ENCODE measurements around the gene MYH8.

The MYH8 gene

GRCh38 chr17:10421900-10422542 lies at the start of gene MYH8:
TSS of gene MYH8 (minus strand) at chr17:10421950. CDS start at chr17:10420227, 1,723 bp downstream.
- no peak for DNase-seq

- no peak for DNase-seq
These were observed 47.7 kb upstream of the MYH8 start, which contains the start of gene MYH4 for GRCh38 chr17:10469459-10469858. TSS of gene MYH4 (minus strand) at chr17:10469559. CDS start at chr17:10466745, 2,814 bp downstream.

- no peak for DNase-seq
These were observed 41.7 kb upstream of the MYH8 start for GRCh38 chr17:10463402-10463801.

GRCh38 chr17:10460062-10460461 lies 38.3 kb upstream of the MYH8 start:
- no peak for DNase-seq

DNA sequence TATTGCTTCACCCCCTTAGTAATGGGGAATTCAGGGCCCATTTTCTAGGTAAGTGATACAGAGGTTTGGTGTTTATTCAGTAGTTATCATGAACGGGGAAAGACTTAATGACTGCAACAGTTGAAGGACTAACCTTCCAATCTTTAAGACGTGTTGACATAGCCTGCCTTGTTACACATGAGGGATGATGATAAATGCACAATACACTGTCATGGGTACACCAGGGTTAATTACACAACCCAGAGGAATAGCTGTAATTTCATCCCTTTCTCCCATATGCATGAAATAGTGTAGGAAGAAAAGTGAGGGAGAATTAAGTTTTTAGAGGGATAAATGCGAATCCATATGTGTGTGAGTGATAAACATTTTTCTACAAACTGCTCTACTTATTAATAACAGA lies 37.0 kb upstream of the MYH8 start:
- DNase-seq = no peak

- DNase-seq = no peak
These were observed 36.2 kb upstream of the MYH8 start for GRCh38 chr17:10457952-10458351.

DNA sequence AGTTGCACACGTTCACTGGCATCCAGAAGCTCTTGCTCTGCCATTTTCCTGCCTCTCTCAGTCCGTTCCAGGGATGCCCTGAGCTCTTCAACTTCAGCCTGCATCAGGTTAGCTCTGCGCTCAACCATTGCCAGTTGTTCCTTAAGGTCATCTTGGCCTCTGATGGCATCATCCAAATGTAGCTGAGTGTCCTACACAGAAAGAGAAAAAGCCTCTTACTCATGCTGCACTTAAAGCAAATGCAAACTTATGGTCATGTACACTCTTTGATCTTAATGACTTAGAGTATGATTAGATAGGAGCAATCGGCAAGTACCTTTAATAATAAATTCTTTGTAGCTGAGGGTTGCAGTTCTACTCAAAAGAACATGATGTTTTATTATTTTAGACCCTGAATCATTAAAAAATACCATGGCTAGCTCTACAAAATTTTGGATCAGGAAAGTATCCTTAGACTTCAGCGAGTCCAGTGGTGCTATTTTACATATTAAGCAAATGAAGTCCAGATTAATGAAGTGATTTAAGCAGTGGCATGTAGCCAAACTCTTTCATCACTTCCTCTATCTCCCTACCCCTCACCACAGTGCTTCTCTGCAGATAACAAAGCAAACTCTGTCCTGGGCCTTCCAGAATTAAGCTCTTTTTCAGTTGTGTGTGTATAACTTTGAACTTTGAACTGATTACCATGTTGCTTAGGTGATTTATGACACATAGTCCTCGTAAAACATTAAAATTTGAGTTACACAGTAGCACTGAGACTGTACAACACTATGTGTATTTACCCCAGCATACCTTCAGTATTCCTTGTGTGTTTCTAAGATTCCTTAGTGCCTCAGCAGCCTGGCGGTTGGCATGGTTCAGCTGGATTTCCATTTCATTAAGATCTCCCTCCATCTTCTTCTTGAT lies 25.5 kb upstream of the MYH8 start:
- no peak for DNase-seq

DNA sequence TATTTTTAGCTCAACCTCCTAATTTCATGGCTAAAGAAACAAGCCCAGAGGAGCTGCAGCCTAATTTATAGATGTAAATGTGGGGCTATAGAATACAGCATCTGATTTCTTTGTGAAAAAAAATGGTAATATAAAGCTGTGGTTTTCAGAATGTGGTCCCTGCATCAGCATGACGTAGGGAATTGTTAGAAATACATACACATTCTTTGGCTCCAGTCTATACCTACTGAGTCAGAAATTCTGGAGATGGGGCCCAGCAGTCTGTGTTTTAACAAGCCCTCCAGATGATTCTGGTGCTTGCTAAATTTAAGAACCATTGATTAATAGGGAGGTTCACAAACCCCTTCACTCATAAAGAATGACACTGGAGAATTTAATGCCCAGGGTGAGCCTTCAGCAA lies 18.1 kb upstream of the MYH8 start:
- DNase-seq = no peak

DNA sequence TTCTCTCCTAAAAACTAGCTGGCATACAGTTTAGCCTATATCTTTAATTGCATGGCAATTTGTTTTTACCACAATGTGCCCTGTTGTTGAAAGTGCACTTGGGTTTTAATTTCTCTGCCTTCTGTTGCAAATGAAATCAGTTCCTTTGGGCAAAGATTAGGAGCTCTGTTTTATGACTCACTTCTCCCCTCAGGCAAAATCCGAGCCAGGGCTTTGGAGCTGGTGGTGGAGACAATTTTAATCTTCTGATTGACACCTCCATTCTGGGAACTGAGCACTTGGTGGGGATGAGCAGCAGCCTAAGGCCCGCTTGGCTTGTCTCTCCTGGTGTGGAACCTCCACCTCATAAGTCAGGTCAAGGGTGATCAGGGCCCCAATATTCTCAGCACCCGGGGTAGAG lies 13.3 kb upstream of the MYH8 start:
- no peak for DNase-seq

GRCh38 chr17:10429421-10430045 lies 7.8 kb upstream of the MYH8 start:
- no peak for DNase-seq

DNA sequence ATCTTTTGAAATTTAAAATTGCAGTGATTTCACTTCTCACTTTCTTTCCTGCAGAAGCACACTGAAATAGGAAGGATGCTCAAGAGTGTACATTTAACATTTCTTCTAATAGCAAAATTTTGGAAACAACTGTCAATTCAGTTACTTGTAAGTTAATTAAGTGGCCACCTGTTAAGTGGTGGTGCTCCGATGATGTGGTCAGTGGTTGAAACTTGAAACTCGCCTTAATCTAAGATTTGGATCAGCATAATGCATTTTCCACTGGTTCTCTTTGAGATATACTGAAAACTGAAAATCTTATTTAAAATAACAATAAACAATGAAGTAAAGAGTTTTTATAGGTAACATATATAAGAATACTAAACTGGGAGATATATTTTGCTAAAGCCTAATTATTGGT lies 7.0 kb upstream of the MYH8 start:
- DNase-seq = no peak

GRCh38 chr17:10421211-10421610 lies 539 bp downstream of the MYH8 start:
- DNase-seq = no peak

DNA sequence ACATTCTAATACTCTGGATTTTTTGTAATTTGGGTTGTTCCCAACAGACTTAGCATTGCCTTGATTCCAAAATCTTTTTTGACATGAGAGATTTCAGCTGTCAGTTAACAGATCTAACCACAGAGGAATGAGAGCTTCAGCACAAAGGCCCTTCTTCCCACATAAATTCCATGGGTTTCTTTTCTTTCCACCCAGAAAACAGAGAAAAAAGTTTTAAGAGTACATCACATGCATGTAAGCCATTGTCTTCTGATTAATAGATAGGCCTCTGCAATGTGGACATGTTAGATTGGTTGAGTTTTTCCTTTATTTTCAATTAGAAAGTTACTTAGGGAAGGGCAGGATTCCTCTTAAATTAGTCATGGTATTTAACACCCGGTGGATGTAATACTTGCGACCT lies 939 bp downstream of the MYH8 start:
- DNase-seq = no peak

DNA sequence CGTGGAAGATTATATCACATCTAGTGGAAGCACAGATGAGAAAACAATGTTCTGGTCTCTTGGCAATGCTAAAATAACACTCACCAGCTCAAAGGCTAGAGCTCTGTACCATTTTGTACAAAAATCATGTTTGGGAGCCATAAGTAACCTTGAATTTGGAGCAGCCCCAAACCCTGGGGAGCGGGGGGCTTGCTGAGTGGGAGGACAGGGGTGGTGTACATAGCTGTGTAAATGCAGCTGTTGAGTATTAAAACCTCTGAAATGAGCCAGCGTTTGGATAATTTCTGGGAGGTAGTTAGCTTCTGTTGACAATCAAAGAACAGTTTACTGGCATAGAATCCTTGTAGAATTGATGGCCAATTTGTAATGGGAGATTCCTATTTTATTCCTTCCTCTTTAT lies 4.3 kb downstream of the MYH8 start:
- no peak for DNase-seq

DNA sequence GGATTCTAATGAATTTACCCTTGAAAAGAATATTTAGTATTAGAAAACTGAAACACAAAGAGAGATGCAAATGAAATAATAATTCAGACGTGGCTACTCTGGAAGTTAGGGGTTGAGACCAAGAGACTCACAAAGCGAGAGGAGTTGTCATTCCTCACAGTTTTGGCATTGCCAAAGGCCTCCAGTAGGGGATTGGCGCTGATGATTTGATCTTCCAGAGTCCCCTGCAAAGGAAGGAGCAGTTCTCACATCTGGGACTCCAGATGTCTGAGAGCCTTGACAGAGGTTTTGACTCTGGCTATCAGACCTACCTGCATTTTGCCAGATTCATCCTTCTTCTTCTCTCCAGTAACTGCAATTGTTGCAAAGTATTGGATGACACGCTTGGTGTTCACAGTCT lies 6.6 kb downstream of the MYH8 start:
- DNase-seq = no peak

GRCh38 chr17:10403589-10403988 lies 18.2 kb downstream of the MYH8 start:
- DNase-seq = no peak

- DNase-seq = no peak
These were observed 23.4 kb downstream of the MYH8 start for GRCh38 chr17:10398352-10398751.

DNA sequence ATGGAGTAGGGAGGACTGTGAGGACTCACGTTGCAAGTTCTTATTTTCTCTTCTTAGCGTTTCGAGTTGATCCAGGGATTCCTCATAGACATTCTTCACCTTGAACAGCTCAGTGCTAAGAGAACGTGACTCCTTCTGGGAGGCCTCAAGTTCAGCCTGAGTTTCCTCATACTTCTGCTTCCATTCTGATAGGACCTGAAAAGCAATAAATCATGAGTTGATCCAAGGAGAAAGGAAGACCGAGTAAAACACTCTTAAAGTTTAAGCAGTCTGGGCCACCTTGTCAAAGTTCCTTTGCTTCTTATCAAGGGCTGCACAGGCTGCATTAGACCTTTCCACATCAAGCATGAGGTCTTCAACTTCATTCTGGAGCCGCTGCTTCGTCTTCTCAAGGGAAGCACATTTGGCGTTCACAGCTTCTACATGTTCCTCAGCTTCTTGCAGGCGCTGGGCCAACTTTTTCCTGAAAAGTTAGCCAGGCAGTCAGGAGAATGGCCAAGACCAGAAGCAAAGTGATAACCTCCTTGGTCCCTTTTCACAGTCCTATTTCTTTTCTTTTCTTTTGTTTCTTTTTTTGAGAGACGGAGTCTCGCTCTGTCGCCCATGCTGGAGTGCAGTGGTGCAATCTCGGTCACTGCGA lies 25.1 kb downstream of the MYH8 start:
- no peak for DNase-seq

DNA sequence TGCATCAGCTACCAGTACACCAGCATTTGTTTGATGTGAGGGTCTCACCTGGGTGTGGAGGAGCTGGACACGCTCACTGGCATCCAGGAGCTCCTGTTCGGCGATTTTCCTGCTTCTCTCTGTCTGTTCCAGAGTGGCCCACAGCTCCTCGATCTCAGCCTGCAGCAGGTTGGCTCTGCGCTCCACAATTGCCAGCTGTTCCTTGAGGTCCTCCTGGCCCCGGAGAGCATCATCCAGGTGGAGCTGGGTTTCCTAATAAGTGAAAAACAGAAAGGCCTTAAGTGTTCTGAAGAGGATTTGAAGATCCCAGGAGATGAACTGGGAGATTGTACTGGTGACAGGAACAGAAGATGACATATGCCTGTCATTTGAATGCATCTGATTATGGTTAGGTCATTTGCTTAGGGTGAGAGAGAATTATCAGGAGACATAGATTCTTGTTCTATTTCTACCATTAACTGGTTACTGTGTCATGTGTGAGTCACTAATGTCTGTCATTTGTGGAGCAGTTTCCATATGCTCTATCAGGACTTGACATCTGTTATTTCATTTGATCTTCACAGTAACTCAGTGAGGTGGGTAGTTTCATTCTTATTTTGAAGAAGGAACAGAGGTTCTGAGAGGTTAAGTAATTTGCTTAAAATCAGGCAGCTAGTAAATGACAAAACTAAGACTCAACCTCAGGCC lies 27.4 kb downstream of the MYH8 start:
- no peak for DNase-seq

DNA sequence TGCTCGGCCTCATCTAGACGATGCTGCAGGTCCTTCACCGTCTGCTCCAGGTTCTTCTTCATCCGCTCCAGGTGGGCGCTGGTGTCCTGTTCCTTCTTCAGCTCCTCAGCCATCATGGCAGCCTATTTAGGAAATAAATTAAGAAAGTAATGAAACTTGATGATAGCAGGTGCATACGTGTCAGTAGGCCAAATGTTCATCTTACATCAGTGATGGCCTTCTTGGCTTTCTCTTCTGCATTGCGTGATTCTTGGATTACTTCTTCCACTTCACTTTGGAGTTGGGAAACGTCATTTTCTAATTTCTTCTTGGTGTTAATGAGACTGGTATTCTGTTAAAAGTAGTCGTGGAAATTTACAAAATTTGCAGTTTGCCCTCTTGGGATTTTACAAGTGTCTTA lies 28.9 kb downstream of the MYH8 start:
- DNase-seq = no peak

- DNase-seq = no peak
These were observed 35.9 kb downstream of the MYH8 start for GRCh38 chr17:10385871-10386270.

- DNase-seq = no peak
These were observed 37.6 kb downstream of the MYH8 start for GRCh38 chr17:10384175-10384574.
